ENCODE results near the gene DCX.

DNA sequence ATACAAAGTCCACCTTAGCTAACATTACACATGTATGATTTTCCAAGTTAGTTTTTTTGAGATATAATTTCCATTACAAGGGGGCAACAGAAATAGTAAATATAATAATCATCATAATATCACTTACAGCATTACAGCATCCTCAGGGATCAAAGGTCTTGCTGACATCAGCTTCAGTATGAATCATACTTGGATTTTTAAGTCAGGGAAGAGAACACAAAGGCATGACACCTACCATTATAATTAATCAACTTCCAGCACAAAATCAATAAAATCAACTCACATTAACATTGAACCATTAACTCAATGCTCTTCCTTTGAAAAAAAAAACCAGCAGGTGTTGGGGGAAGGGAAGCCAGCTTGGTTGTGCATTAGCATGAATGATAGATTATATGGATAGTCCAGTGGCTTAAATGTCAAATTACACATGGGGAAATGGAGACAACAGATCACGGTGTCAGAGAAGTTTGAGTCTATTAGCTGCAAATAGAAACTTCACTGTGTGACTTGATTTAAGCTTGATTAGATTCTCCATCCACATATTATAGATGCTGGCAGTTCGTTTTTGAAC lies 74.8 kb downstream of the DCX start:
- TF ChIP-seq CTCF (optimal IDR thresholded peaks at IDR 0.05 in 1 of 3, IDR thresholded peaks at IDR 0.05 in 1 of 3, conservative IDR thresholded peaks at IDR 0.05 in 1 of 3; ENCODE audit: extremely low read depth in 1 of 3, insufficient read depth in 2 of 3, low read length in 3 of 3) (no peak), EZH2 (IDR thresholded peaks at IDR 0.05; ENCODE audit: low read length) (no peak)
